ENCODE data around the gene SNCB.

GRCh38 chr5:176594554-176594953 lies 35.8 kb downstream of the SNCB start:
- TF ChIP-seq POLR2A (IDR thresholded peaks at IDR 0.05), result no peak
- TF ChIP-seq CTCF (IDR thresholded peaks at IDR 0.05), result no peak
